NAMALWA (cell line): ENCODE measurements around the gene TMEM242.
A peak's percentile ranks its signal among the peaks of the same experiment; 100 is the strongest.

Experiments used
- DNase-seq: peaks from one replicate; pipeline ENCODE4 v3.0.0-alpha.2; 2015; ENCODE audit warnings: low spot score

Gene TMEM242

GRCh38 chr6:157288575-157288974 is 34.7 kb downstream of the TMEM242 start:
- DNase-seq, result no peak

GRCh38 chr6:157287923-157288322 is 35.4 kb downstream of the TMEM242 start:
- no peak for DNase-seq

- DNase-seq, result no peak
Measured at GRCh38 chr6:157287247-157287850, 36.0 kb downstream of the TMEM242 start.

GRCh38 chr6:157285422-157285779 is 37.9 kb downstream of the TMEM242 start:
- no peak for DNase-seq

- no peak for DNase-seq
Measured at GRCh38 chr6:157284738-157285421, 38.4 kb downstream of the TMEM242 start.

GRCh38 chr6:157283900-157284737 is 39.2 kb downstream of the TMEM242 start:
- no peak for DNase-seq

GRCh38 chr6:157283330-157283898 is 39.9 kb downstream of the TMEM242 start:
- no peak for DNase-seq

DNA sequence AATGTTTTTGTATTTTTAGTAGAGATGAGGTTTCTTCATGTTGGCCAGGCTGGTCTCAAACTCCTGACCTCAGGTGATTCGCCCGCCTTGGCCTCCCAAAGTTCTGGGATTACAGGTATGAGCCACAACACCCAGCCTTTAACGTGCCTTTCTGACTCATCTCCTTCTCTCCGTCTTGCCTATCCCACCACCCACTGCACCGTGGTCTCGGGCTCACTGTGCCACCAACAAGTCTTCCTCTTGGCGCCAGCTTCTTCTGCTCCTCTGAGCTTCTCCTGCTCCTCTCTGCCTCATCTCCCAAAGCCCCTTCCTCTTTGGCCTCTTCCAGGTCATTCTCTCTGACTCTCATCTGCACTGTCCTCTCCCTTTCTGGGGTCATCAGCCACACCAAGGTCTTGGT is 41.0 kb downstream of the TMEM242 start:
- DNase-seq, result no peak

GRCh38 chr6:157281570-157281969 is 41.7 kb downstream of the TMEM242 start:
- DNase-seq, result no peak

DNA sequence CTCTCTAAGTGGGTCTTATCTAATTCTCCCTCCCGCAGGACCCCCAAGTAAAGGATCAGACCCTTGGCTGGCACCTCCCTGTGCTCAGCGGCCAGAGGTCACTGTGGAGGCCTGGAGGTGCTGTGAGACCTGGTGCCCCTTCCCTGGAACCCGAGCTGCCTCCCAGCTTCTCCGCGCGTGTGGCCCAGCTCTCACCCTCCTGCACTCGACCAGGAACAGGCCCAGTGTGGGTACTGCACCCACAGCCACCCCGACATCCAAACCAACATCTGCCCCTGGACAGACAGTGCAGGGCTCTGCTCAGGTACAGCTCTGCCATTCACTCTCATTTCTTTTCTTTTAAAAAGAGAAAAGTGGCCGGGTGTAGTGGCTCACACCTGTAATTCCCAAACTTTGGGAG is 42.4 kb downstream of the TMEM242 start:
- DNase-seq, result no peak

DNA sequence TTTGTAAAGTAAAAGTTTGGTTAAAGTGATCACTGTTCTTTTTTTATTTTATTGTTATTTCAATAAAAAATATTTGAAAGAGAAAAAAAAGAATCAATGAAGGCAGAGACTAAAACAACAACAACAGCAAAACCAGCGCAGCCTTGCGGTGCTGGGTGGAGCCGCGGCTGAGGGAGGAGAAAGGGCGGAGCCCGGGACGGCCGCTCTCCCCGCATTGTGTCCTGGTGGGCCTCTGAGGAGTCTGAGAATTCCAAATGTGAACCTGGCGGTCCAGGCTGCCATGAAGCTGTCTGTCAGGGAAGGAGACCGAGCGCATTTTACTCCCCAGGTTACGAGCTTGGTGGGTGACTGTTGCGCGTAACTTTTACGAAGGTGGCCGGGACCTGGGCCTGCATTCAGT is 43.2 kb downstream of the TMEM242 start:
- no peak for DNase-seq

- no peak for DNase-seq
Measured at GRCh38 chr6:157278171-157278570, 45.1 kb downstream of the TMEM242 start.

DNA sequence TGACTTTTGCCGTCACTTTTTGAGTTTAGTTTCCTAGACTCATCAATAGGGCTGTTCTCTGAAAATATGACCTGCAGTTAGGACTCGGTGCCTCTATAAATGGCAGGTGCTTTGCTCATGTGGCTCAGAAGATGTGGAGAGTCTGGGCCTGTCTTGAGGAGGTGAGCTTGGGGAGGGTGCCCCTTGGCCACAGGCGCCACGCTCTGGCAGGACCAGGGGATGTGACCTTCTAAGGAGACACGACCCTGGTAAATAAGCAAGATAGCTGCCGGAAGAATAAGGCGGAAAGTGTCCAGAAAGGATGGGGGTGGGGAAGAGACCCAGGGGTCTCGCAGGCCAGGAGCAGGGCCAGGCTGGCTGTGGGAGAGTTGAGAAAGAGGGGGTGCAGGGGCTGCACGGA is 46.6 kb downstream of the TMEM242 start:
- no peak for DNase-seq

DNA sequence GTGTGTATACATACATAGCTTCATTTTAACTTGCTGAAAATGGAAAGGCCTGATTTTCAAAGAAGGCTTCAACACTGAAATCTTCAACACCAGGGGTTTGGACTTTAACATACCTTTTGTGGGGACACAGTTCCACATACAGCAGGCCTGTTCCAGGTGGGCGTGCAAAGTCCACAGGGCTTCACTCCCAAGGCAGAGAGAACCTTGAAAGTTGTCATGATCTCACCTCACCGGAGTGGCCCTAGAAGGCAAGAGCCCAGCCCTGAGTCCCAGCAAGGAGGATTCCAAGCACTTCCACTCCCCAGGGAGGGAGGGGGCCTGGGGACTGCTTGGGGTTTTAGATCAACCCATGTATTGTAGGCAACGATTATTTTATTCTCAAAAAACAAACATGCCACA is 47.2 kb downstream of the TMEM242 start:
- no peak for DNase-seq

- peak; percentile 87 for DNase-seq
Measured at GRCh38 chr6:157274471-157275226, 48.7 kb downstream of the TMEM242 start.

DNA sequence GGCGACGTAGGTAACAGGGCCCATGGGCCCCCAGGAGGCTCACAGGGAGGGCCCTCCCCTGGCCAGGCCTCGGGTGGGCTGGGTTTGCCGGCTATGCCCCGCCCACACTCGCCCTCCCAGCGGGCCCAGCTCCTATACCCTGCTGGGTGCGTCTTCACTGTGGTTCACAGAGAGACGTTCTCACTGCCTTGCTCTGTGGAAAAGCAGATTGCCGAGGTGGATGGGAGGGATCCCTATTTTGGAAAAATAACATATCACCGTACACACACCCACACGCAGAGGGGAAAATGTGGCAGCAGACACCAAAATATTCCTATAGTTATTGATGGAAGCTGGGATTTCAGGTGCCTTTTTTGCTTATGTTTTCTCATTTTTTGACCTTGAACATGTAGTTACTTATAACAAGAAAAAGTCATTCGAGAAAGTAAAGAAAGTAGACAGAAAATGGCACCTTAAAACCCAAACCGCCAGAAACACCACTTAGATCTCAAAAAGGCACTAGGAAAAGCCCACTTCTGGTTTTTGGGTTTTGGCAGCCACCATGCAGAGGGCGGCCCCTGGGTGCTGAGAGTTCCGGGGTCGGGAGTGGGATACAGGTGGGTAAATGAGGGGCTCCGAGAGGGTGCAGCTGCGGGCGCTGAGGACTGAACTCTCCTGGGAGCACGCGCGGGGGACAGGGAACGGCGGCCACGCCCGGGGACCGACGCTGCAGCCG is 49.4 kb downstream of the TMEM242 start:
- DNase-seq, result peak; percentile 86

- peak; percentile 81 for DNase-seq
Measured at GRCh38 chr6:157272866-157273755, 50.2 kb downstream of the TMEM242 start.

GRCh38 chr6:157272372-157272771 is 50.9 kb downstream of the TMEM242 start:
- no peak for DNase-seq

DNA sequence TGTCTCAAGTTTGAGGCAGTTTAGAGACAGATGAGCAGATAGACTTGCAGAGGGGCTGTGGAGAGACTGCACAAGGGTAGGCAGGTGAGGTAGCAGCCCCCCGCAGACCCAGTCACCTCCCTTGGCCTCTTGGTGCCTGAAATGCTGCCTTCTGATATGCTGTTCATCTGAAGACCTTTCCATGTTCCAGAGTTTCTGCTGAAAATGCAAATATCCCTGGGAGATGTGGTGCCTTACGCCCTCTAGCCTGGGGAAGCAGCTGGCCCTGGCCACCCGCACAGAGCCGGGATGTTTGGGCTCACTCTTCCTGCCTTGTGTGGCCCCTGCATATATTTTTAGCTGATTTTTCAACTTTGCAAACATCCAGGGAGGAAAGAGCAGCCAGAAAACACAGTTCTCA is 51.4 kb downstream of the TMEM242 start:
- DNase-seq, result no peak

DNA sequence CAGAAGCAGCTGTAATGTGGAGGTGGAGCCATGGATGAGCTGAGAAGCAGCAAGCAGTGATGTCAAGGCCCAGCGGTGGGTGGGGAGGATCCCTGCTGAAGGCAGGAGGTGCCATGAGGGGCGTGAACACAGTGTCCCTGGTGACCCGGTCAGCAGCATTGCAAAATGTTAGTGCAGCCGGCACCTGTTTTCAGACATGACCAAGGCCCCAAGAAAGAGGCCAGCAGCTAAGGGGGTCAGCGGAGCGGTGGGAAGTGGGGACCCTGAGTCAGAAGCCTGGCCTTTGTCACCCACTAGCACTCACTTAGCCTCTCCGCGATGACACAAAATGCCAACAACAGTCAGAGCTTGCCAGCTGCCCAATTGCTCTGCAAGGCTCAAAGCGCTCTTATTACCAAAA is 51.9 kb downstream of the TMEM242 start:
- DNase-seq, result no peak
